Gastrocnemius medialis (tissue), 4 donors: Measurements from ENCODE around the gene MYO1D.

Experiments used
- POLR2A ChIP-seq, 2 donors: fragments of 450-650 bp; IDR thresholded peaks; one replicate each; pipeline ENCODE4 v1.6.1; 2017; ENCODE audit warnings: antibody characterized with exemption in 2 of 2, mild to moderate bottlenecking in 2 of 2, moderate library complexity in 2 of 2
- TF ChIP-seq, protein P1 (sequence below), 5 experiments: fragments of 450-650 bp in 3 of 5; fragments of 200-600 bp in 2 of 5; sonication (generic) in 2 of 5; IDR thresholded peaks in 4 of 5; conservative IDR thresholded peaks in 1 of 5; 1 replicate in 4 of 5; 2 replicates in 1 of 5; pipeline ENCODE4 v1.5.1; 2016 to 2019; ENCODE audit warnings: antibody characterized with exemption in 5 of 5, mild to moderate bottlenecking in 3 of 5, moderate library complexity in 3 of 5

DNA sequence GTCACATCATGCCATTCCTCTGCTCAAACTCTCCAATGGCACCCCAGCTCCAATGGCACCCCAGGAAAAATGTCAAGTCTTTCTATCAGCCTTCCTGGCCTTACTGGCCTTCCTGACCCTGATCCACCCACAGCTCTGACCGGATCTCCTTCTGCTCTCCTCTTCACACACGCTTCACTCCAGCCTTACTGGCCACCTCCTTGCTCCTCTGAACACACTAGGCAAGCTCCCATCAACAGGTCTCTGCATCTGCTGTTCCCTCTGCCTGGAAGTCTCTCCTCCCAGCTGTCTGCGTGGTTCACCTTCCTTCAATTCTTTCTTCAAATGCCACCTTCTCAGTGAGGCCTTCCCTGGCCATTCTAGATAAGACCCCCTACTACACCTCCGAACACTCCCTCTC, 43.4 kb downstream of the MYO1D start:
- TF ChIP-seq, protein P1, sequence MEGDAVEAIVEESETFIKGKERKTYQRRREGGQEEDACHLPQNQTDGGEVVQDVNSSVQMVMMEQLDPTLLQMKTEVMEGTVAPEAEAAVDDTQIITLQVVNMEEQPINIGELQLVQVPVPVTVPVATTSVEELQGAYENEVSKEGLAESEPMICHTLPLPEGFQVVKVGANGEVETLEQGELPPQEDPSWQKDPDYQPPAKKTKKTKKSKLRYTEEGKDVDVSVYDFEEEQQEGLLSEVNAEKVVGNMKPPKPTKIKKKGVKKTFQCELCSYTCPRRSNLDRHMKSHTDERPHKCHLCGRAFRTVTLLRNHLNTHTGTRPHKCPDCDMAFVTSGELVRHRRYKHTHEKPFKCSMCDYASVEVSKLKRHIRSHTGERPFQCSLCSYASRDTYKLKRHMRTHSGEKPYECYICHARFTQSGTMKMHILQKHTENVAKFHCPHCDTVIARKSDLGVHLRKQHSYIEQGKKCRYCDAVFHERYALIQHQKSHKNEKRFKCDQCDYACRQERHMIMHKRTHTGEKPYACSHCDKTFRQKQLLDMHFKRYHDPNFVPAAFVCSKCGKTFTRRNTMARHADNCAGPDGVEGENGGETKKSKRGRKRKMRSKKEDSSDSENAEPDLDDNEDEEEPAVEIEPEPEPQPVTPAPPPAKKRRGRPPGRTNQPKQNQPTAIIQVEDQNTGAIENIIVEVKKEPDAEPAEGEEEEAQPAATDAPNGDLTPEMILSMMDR (IDR thresholded peaks at IDR 0.05 in 4 of 5, conservative IDR thresholded peaks at IDR 0.05 in 1 of 5) = no peak
- no peak for TF ChIP-seq POLR2A (IDR thresholded peaks at IDR 0.05)
